Measurements from ENCODE around the gene OPRM1.
"Not testable (repeated sequence)": the region's sequence is repeated elsewhere in the genome, so short reads cannot be mapped to it uniquely, and the experiment has no call there.

The OPRM1 gene

GRCh38 chr6:154070657-154071056 is 31.6 kb downstream of the OPRM1 start:
- DNase-seq: no peak
- Histone ChIP-seq H3K27me3 (no peaks in the 10 kb centered on the region), H3K9me3 (no peaks in the 10 kb centered on the region), H3K4me3 (ENCODE audit: low read depth, low read length) (no peak overlapping the region), H3K4me1 (peaks cover 16% of the 10 kb centered on the region), H3K36me3 (peaks cover 8% of the 10 kb centered on the region)
- no peak for TF ChIP-seq CTCF (IDR thresholded peaks at IDR 0.05; ENCODE audit: low read depth, low read length)

DNA sequence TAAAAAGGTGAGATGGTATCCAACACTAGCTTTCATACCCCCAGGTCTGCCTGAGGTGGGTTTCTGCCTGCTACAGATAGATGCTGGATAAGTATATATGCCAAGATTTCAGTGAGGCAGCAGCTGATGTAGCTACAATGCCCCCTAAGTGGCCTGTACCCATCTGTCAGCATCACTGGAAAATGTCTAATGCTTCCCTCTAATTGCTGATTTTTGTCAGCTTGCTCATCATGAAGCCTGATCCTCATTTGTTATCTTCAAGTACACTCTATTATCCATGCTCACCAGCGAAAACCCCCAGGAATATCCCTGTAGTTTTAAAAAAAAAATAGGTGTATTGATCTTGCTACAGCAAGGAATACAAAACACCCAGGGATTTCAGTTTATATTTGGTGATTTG is 32.2 kb downstream of the OPRM1 start:
- no peak for TF ChIP-seq CTCF (IDR thresholded peaks at IDR 0.05; ENCODE audit: low read depth, low read length)
- H3K4me1 ChIP-seq: peaks cover 16% of the 10 kb centered on the region
- H3K9me3 ChIP-seq: no peaks in the 10 kb centered on the region
- DNase-seq: peak; percentile 30
- peaks cover 10% of the 10 kb centered on the region for H3K36me3 ChIP-seq
- H3K4me3 ChIP-seq (ENCODE audit: low read depth, low read length): no peak overlapping the region
- H3K27me3 ChIP-seq: no peaks in the 10 kb centered on the region

- no peak for TF ChIP-seq CTCF (IDR thresholded peaks at IDR 0.05; ENCODE audit: low read depth, low read length)
Measured at GRCh38 chr6:154071711-154072110, 32.7 kb downstream of the OPRM1 start.

DNA sequence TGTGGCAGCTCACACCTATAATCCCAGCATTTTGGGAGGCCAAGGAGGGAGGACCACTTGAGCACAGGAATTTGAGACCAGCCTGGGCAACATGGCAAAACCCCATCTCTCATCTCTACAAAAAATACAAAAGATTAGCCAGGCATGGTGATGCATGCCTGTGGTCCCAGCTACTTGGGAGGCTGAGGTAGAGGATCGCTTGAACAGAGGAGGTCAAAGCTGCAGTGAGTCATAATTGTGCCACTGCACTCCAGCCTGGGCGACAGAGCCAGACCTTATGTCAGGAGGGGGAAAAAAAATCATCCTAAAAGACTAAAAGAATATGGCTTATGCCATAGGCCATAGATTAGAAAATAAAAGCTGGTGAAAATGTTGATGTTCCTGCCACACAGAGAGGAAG is 39.6 kb downstream of the OPRM1 start:
- not testable (repeated sequence) for H3K27me3 ChIP-seq; H3K4me1 ChIP-seq; H3K4me3 ChIP-seq (ENCODE audit: low read depth, low read length); H3K9me3 ChIP-seq; DNase-seq
- peaks cover 13% of the 10 kb centered on the region for H3K36me3 ChIP-seq

More at GRCh38 chr6:154071711-154072110, 32.7 kb downstream of the OPRM1 start:
- no peak for DNase-seq
- Histone ChIP-seq H3K27me3 (no peaks in the 10 kb centered on the region), H3K36me3 (peaks cover 10% of the 10 kb centered on the region), H3K4me1 (peaks cover 16% of the 10 kb centered on the region), H3K9me3 (no peaks in the 10 kb centered on the region), H3K4me3 (ENCODE audit: low read depth, low read length) (no peak overlapping the region)

- H3K4me1 ChIP-seq: peaks cover 5% of the 10 kb centered on the region; the same call in 1 of the 2 replicates
- no peak overlapping the region for H3K4me3 ChIP-seq (ENCODE audit: low read depth, low read length)
- peaks cover 7% of the 10 kb centered on the region for H3K36me3 ChIP-seq
- H3K27me3 ChIP-seq: no peaks in the 10 kb centered on the region
- no peak for DNase-seq
- TF ChIP-seq CTCF (IDR thresholded peaks at IDR 0.05; ENCODE audit: low read depth, low read length): no peak
- H3K9me3 ChIP-seq: no peaks in the 10 kb centered on the region
Measured at GRCh38 chr6:154080461-154081189, 41.6 kb downstream of the OPRM1 start.

DNA sequence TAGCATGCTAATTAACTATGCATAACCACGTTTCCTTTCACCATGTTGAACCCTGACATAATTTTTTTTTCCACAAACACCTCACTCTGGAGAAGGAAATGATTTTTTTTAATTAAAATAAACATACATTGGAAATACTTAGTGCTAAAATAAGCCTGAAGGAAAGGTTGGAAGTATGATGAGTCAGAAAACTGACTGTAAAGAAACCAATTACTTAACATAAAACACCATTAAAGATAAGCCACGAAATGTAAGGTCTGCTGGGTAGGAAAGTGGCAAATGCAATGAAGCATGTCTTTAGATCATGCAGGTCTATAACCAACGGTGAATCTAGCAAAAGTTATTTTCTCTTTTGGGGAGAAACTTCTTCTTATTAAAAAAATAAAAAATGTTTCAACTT is 47.5 kb downstream of the OPRM1 start:
- H3K4me3 ChIP-seq (ENCODE audit: low read depth, low read length): no peak overlapping the region
- no peak for TF ChIP-seq CTCF (IDR thresholded peaks at IDR 0.05; ENCODE audit: low read depth, low read length)
- peaks cover 3% of the 10 kb centered on the region; the same call in 1 of the 2 replicates for H3K4me1 ChIP-seq
- peaks cover 18% of the 10 kb centered on the region for H3K36me3 ChIP-seq
- H3K9me3 ChIP-seq: no peaks in the 10 kb centered on the region
- H3K27me3 ChIP-seq: no peaks in the 10 kb centered on the region
- no peak for DNase-seq
